ENCODE measurements around the gene FN3KRP. TPM values are rescaled to one million over a fixed set of nuclear protein-coding genes. Genes with fewer than 3 reads are reported as not detected.

Gene FN3KRP
- total and polyA plus RNA-seq, 2 of the 13 experiments (the other 11 are each of a cell fraction or from before 2014, with no cell fraction given): 22.4 to 28.2 TPM

DNA sequence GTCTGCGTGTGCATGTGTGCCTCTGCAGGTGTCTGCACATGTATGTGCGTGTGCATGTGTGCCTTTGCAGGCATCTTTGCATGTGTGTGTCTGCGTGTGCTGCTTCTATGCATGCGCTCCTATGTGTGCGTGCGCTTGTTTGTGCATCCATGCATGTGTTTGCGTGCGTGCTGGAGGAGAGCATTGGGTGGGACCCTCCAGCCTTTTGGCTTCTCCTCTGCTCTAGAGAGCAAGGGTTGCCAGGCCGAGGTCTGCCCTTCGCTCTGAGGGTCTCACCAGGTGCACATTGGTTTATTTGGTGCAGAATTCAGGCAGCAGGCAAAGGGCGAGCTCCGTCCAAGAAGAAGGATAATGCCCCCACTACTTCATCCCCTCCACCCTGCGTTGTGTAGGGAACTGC is 17.0 kb upstream of the FN3KRP start (continued):
- TF ChIP-seq, protein P1, sequence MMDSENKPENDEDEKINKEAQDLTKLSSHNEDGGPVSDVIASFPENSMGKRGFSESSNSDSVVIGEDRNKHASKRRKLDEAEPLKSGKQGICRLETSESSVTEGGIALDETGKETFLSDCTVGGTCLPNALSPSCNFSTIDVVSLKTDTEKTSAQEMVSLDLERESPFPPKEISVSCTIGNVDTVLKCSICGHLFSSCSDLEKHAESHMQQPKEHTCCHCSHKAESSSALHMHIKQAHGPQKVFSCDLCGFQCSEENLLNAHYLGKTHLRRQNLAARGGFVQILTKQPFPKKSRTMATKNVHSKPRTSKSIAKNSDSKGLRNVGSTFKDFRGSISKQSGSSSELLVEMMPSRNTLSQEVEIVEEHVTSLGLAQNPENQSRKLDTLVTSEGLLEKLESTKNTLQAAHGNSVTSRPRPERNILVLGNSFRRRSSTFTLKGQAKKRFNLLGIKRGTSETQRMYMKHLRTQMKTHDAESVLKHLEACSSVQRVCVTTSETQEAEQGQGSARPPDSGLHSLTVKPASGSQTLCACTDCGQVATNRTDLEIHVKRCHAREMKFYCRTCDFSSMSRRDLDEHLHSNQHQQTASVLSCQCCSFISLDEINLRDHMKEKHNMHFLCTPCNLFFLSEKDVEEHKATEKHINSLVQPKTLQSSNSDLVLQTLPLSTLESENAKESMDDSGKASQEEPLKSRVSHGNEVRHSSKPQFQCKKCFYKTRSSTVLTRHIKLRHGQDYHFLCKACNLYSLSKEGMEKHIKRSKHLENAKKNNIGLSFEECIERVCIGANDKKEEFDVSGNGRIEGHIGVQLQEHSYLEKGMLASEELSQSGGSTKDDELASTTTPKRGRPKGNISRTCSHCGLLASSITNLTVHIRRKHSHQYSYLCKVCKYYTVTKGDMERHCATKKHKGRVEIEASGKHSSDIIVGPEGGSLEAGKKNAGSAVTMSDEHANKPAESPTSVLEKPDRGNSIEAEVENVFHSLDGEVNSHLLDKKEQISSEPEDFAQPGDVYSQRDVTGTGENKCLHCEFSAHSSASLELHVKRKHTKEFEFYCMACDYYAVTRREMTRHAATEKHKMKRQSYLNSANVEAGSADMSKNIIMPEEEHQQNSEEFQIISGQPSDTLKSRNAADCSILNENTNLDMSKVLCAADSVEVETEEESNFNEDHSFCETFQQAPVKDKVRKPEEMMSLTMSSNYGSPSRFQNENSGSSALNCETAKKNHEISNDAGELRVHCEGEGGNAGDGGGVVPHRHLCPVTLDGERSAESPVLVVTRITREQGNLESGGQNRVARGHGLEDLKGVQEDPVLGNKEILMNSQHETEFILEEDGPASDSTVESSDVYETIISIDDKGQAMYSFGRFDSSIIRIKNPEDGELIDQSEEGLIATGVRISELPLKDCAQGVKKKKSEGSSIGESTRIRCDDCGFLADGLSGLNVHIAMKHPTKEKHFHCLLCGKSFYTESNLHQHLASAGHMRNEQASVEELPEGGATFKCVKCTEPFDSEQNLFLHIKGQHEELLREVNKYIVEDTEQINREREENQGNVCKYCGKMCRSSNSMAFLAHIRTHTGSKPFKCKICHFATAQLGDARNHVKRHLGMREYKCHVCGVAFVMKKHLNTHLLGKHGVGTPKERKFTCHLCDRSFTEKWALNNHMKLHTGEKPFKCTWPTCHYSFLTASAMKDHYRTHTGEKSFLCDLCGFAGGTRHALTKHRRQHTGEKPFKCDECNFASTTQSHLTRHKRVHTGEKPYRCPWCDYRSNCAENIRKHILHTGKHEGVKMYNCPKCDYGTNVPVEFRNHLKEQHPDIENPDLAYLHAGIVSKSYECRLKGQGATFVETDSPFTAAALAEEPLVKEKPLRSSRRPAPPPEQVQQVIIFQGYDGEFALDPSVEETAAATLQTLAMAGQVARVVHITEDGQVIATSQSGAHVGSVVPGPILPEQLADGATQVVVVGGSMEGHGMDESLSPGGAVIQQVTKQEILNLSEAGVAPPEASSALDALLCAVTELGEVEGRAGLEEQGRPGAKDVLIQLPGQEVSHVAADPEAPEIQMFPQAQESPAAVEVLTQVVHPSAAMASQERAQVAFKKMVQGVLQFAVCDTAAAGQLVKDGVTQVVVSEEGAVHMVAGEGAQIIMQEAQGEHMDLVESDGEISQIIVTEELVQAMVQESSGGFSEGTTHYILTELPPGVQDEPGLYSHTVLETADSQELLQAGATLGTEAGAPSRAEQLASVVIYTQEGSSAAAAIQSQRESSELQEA (CRISPR knock-in tag; IDR thresholded peaks at IDR 0.05; ENCODE audit: not compliant biosample characterization): no peak
- TF ChIP-seq, protein P2, sequence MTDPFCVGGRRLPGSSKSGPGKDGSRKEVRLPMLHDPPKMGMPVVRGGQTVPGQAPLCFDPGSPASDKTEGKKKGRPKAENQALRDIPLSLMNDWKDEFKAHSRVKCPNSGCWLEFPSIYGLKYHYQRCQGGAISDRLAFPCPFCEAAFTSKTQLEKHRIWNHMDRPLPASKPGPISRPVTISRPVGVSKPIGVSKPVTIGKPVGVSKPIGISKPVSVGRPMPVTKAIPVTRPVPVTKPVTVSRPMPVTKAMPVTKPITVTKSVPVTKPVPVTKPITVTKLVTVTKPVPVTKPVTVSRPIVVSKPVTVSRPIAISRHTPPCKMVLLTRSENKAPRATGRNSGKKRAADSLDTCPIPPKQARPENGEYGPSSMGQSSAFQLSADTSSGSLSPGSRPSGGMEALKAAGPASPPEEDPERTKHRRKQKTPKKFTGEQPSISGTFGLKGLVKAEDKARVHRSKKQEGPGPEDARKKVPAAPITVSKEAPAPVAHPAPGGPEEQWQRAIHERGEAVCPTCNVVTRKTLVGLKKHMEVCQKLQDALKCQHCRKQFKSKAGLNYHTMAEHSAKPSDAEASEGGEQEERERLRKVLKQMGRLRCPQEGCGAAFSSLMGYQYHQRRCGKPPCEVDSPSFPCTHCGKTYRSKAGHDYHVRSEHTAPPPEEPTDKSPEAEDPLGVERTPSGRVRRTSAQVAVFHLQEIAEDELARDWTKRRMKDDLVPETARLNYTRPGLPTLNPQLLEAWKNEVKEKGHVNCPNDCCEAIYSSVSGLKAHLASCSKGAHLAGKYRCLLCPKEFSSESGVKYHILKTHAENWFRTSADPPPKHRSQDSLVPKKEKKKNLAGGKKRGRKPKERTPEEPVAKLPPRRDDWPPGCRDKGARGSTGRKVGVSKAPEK (CRISPR knock-in tag; IDR thresholded peaks at IDR 0.05; ENCODE audit: borderline replicate concordance): no peak
- TF ChIP-seq, protein P3, sequence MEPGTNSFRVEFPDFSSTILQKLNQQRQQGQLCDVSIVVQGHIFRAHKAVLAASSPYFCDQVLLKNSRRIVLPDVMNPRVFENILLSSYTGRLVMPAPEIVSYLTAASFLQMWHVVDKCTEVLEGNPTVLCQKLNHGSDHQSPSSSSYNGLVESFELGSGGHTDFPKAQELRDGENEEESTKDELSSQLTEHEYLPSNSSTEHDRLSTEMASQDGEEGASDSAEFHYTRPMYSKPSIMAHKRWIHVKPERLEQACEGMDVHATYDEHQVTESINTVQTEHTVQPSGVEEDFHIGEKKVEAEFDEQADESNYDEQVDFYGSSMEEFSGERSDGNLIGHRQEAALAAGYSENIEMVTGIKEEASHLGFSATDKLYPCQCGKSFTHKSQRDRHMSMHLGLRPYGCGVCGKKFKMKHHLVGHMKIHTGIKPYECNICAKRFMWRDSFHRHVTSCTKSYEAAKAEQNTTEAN (CRISPR knock-in tag; conservative IDR thresholded peaks at IDR 0.05): no peak
- TF ChIP-seq SMAD1 (CRISPR knock-in tag; IDR thresholded peaks at IDR 0.05; ENCODE audit: borderline replicate concordance, low read depth): no peak
- no peak for TF ChIP-seq ZNF446 (CRISPR knock-in tag; IDR thresholded peaks at IDR 0.05)
- TF ChIP-seq ATF1 (CRISPR knock-in tag; IDR thresholded peaks at IDR 0.05): no peak
- 0 out of 2 replicates have a peak, but pooled peaks have one; percentile 0 for TF ChIP-seq ZNF724P (CRISPR knock-in tag; IDR thresholded peaks at IDR 0.05; ENCODE audit: borderline replicate concordance)
- TF ChIP-seq SMARCC2 (IDR thresholded peaks at IDR 0.05): no peak
- no peak for TF ChIP-seq TCF12 (IDR thresholded peaks at IDR 0.05)
- no peak for TF ChIP-seq TCF12 (CRISPR knock-in tag; IDR thresholded peaks at IDR 0.05)
